Esophagus muscularis mucosa (tissue), 4 donors: ENCODE data around the gene ULK1.

ENCODE experiments used
- EP300 ChIP-seq: sonication (generic); formaldehyde crosslinking; IDR thresholded peaks from one replicate; pipeline ENCODE4 v1.6.1; 2017; ENCODE audit warnings: antibody characterized with exemption
- POLR2AphosphoS5 ChIP-seq, 2 donors: sonication (generic); formaldehyde crosslinking; IDR thresholded peaks; one replicate each; pipeline ENCODE4 v1.6.1; 2017; ENCODE audit warnings: antibody characterized with exemption in 2 of 2
- TF ChIP-seq, protein P1 (sequence below), 3 experiments: fragments of 200-600 bp in 2 of 3; fragments of 450-650 bp in 1 of 3; sonication (generic) in 2 of 3; IDR thresholded peaks; one replicate each; pipeline ENCODE4 v1.5.1; 2017 to 2019; ENCODE audit warnings: antibody characterized with exemption in 3 of 3, mild to moderate bottlenecking in 2 of 3, moderate library complexity in 1 of 3

DNA sequence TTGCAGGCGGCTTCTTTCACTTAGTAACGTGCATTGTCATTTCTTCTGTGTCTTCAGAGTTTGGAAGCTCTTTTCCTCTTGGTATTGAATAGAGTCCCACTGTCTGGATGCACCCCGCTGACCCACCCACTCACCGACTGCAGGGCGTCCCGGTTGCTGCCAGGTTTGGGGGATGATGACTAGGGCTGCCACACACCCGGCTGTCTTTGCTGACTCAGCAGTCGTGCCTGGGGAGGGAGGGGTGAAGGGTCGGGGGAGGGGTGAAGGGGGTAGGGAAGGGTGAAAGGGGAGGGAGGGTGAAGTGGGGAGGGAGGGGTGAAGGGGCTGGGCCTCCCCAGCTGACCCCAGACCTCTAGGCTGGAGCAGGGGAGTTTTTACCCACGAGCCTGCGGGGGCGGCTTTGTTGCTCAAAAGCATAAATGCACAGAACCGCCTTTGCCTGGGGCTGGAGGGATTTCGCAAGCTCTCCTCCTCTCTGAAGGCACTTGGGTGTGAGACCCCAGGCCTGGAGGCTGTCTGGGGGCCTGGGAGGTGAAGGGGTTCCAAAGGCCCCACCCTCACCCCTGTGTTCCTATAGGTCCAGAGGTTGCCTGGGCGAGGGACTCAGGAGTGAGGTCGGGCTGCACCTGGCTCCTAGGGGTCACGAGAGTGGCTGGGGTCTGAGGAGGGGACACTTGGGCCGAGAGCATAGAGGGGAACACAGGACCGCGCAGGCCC lies 31.3 kb upstream of the ULK1 start:
- no peak for TF ChIP-seq POLR2AphosphoS5 (IDR thresholded peaks at IDR 0.05)
- TF ChIP-seq, protein P1, sequence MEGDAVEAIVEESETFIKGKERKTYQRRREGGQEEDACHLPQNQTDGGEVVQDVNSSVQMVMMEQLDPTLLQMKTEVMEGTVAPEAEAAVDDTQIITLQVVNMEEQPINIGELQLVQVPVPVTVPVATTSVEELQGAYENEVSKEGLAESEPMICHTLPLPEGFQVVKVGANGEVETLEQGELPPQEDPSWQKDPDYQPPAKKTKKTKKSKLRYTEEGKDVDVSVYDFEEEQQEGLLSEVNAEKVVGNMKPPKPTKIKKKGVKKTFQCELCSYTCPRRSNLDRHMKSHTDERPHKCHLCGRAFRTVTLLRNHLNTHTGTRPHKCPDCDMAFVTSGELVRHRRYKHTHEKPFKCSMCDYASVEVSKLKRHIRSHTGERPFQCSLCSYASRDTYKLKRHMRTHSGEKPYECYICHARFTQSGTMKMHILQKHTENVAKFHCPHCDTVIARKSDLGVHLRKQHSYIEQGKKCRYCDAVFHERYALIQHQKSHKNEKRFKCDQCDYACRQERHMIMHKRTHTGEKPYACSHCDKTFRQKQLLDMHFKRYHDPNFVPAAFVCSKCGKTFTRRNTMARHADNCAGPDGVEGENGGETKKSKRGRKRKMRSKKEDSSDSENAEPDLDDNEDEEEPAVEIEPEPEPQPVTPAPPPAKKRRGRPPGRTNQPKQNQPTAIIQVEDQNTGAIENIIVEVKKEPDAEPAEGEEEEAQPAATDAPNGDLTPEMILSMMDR (IDR thresholded peaks at IDR 0.05): no peak
- TF ChIP-seq EP300: no peak
